Panc1 (cell line): ENCODE results near the gene ST3GAL4.

ENCODE experiments used
- CTCF ChIP-seq: fragments of 450-650 bp; IDR thresholded peaks from 2 replicates; pipeline ENCODE4 v1.5.1; 2017; ENCODE audit warnings: mild to moderate bottlenecking
- POLR2AphosphoS5 ChIP-seq: IDR thresholded peaks from 2 replicates; pipeline ENCODE4 v1.6.1; 2012; ENCODE audit warnings: mild to moderate bottlenecking, low read depth, low read length, moderate library complexity
- REST ChIP-seq, 2 experiments: IDR thresholded peaks; 2 replicates each; pipeline ENCODE4 v1.6.1; 2011 to 2012; ENCODE audit warnings: low read depth in 2 of 2, control low read depth in 1 of 2, low read length in 1 of 2, mild to moderate bottlenecking in 1 of 2, moderate library complexity in 1 of 2; ENCODE audit not compliant: insufficient read depth in 1 of 2
- SIN3A ChIP-seq: IDR thresholded peaks from 2 replicates; pipeline ENCODE4 v1.6.1; 2012; ENCODE audit warnings: low read depth, mild to moderate bottlenecking, low read length, moderate library complexity, borderline replicate concordance; ENCODE audit not compliant: insufficient read depth

- no peak for TF ChIP-seq CTCF
- TF ChIP-seq POLR2AphosphoS5, result no peak
- TF ChIP-seq REST (IDR thresholded peaks at IDR 0.05; ENCODE audit: insufficient read depth in 1 of 2, low read depth in 2 of 2, low read length in 1 of 2), result no peak
- no peak for TF ChIP-seq SIN3A
These were observed 94.7 kb downstream of the ST3GAL4 start for GRCh38 chr11:126450198-126450597.
